ENCODE data around the gene TMEM94. TPM values are rescaled to one million over a fixed set of nuclear protein-coding genes. Genes with fewer than 3 reads are reported as not detected.

Gene TMEM94
- total RNA-seq, 1 experiment from 2014 or later = 129 TPM

GRCh38 chr17:75531721-75532072 lies 75.3 kb downstream of the TMEM94 start:
- Histone ChIP-seq H3K27ac (ENCODE audit: low read length) (no peak overlapping the region), H3K27me3 (ENCODE audit: control insufficient read depth, insufficient read depth, low read length) (no peaks in the 10 kb centered on the region), H3K4me3 (ENCODE audit: low read depth in 2 of 2, low read length in 2 of 2) (no peak overlapping the region), H3K9me3 (ENCODE audit: control insufficient read depth, insufficient read depth, low read depth, low read length) (no peaks in the 10 kb centered on the region), H3K4me1 (ENCODE audit: control insufficient read depth, insufficient read depth, low read length) (peaks cover 4% of the 10 kb centered on the region), H3K36me3 (ENCODE audit: control insufficient read depth, insufficient read depth, low read length) (no peaks in the 10 kb centered on the region)
- ChIA-PET POLR2A (interaction anchor here (0.6 to 0.7 kb wide), 2 partner anchors 9 to 105 kb away, joined by 8 to 10 read pairs; no protein-coding TSS in a partner anchor), CTCF (no interaction called here)
- TF ChIP-seq TCF7L2 (IDR thresholded peaks at IDR 0.05; ENCODE audit: low read depth, low read length) (no peak), POLR2AphosphoS5 (IDR thresholded peaks at IDR 0.05; ENCODE audit: low read depth, low read length) (no peak), CTCF (IDR thresholded peaks at IDR 0.05) (no peak), SIN3A (IDR thresholded peaks at IDR 0.05; ENCODE audit: borderline replicate concordance, insufficient read depth, low read depth, low read length) (no peak)
- TF ChIP-seq, protein P1, sequence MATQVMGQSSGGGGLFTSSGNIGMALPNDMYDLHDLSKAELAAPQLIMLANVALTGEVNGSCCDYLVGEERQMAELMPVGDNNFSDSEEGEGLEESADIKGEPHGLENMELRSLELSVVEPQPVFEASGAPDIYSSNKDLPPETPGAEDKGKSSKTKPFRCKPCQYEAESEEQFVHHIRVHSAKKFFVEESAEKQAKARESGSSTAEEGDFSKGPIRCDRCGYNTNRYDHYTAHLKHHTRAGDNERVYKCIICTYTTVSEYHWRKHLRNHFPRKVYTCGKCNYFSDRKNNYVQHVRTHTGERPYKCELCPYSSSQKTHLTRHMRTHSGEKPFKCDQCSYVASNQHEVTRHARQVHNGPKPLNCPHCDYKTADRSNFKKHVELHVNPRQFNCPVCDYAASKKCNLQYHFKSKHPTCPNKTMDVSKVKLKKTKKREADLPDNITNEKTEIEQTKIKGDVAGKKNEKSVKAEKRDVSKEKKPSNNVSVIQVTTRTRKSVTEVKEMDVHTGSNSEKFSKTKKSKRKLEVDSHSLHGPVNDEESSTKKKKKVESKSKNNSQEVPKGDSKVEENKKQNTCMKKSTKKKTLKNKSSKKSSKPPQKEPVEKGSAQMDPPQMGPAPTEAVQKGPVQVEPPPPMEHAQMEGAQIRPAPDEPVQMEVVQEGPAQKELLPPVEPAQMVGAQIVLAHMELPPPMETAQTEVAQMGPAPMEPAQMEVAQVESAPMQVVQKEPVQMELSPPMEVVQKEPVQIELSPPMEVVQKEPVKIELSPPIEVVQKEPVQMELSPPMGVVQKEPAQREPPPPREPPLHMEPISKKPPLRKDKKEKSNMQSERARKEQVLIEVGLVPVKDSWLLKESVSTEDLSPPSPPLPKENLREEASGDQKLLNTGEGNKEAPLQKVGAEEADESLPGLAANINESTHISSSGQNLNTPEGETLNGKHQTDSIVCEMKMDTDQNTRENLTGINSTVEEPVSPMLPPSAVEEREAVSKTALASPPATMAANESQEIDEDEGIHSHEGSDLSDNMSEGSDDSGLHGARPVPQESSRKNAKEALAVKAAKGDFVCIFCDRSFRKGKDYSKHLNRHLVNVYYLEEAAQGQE (IDR thresholded peaks at IDR 0.05; ENCODE audit: insufficient read depth in 1 of 2, low read depth in 2 of 2, low read length in 1 of 2) = no peak
- intact Hi-C loops (cut with micrococcal nuclease; ENCODE audit: unreplicated experiment) (no loop called here), in situ Hi-C loops (cut with HindIII; ENCODE audit: low pct_unique_long_range_greater_than_20kb, low sequenced_read_pairs) (no loop called here)
- BruUV-seq (replicated peaks) = no TSS peak
- ATAC-seq (no peak), DNase-seq (ENCODE audit: low read depth, low spot score) (no peak)

- Histone ChIP-seq H3K27ac (ENCODE audit: low read length) (no peak overlapping the region), H3K36me3 (ENCODE audit: control insufficient read depth, insufficient read depth, low read length) (no peaks in the 10 kb centered on the region), H3K4me1 (ENCODE audit: control insufficient read depth, insufficient read depth, low read length) (peaks cover 7% of the 10 kb centered on the region; the same call in 1 of the 2 replicates), H3K27me3 (ENCODE audit: control insufficient read depth, insufficient read depth, low read length) (no peaks in the 10 kb centered on the region), H3K4me3 (ENCODE audit: low read depth in 2 of 2, low read length in 2 of 2) (no peak overlapping the region), H3K9me3 (ENCODE audit: control insufficient read depth, insufficient read depth, low read depth, low read length) (no peaks in the 10 kb centered on the region)
- ChIA-PET CTCF (interaction anchor here (1.6 kb wide), 1 partner anchor 66 kb away, joined by 4 read pairs; no protein-coding TSS in a partner anchor), POLR2A (interaction anchor here (0.8 kb wide), 1 partner anchor 13 kb away, joined by 6 read pairs; no protein-coding TSS in a partner anchor)
- DNase-seq (ENCODE audit: low read depth, low spot score) (no peak), ATAC-seq (no peak)
- no TSS peak for BruUV-seq (replicated peaks)
- in situ Hi-C loops (cut with HindIII; ENCODE audit: low pct_unique_long_range_greater_than_20kb, low sequenced_read_pairs) = no loop called here
- TF ChIP-seq POLR2AphosphoS5 (IDR thresholded peaks at IDR 0.05; ENCODE audit: low read depth, low read length) (no peak), TCF7L2 (IDR thresholded peaks at IDR 0.05; ENCODE audit: low read depth, low read length) (no peak), SIN3A (IDR thresholded peaks at IDR 0.05; ENCODE audit: borderline replicate concordance, insufficient read depth, low read depth, low read length) (no peak), CTCF (IDR thresholded peaks at IDR 0.05) (no peak)
- TF ChIP-seq, protein P1 (IDR thresholded peaks at IDR 0.05; ENCODE audit: insufficient read depth in 1 of 2, low read depth in 2 of 2, low read length in 1 of 2) = no peak
- intact Hi-C loops (cut with micrococcal nuclease; ENCODE audit: unreplicated experiment) = no loop called here
These were observed 78.7 kb downstream of the TMEM94 start for GRCh38 chr17:75535119-75535537.
